ENCODE data around the gene OR2AP1.

GRCh38 chr12:55582066-55582465 is 9.8 kb downstream of the OR2AP1 start:
- no peak for TF ChIP-seq CTCF (IDR thresholded peaks at IDR 0.05)
- TF ChIP-seq REST (IDR thresholded peaks at IDR 0.05), result no peak
- TF ChIP-seq MAX (IDR thresholded peaks at IDR 0.05), result no peak
- TF ChIP-seq POLR2A (IDR thresholded peaks at IDR 0.05; ENCODE audit: low read length), result no peak
- no peak for TF ChIP-seq RFX5 (IDR thresholded peaks at IDR 0.05)
- no peak for TF ChIP-seq NR3C1 (IDR thresholded peaks at IDR 0.05)
- TF ChIP-seq JUN (IDR thresholded peaks at IDR 0.05), result no peak
- no peak for TF ChIP-seq JUNB (IDR thresholded peaks at IDR 0.05)
